SU-DHL-6 (cell line): ENCODE measurements around the gene ONECUT3.

Source experiments
- H2AFZ ChIP-seq: fragments of 200-600 bp; sonication (generic); 2 replicates; pipeline ENCODE4 v1.6.1; 2014; ENCODE audit warnings: low read depth, mild to moderate bottlenecking, moderate library complexity, mixed read lengths, antibody characterized with exemption, low read length; ENCODE audit not compliant: severe bottlenecking
- H3F3A ChIP-seq: fragments of 200-600 bp; shearing (Covaris generic); 2 replicates; pipeline ENCODE4 v1.6.0; 2016; ENCODE audit warnings: antibody characterized with exemption, mild to moderate bottlenecking; ENCODE audit not compliant: insufficient read depth
- H3K27ac ChIP-seq: fragments of 200-600 bp; sonication (generic); 2 replicates; pipeline ENCODE4 v1.5.1; 2016; ENCODE audit warnings: low read depth, mild to moderate bottlenecking, low read length, moderate library complexity, mixed read lengths
- H3K27me3 ChIP-seq: fragments of 200-600 bp; sonication (generic), shearing (Covaris generic); 2 replicates; pipeline ENCODE4 v1.6.0; 2014; ENCODE audit warnings: mild to moderate bottlenecking, low read length
- H3K36me3 ChIP-seq: fragments of 200-600 bp; sonication (generic); 2 replicates; pipeline ENCODE4 v1.6.1; 2014; ENCODE audit warnings: mild to moderate bottlenecking, low read length, mixed read lengths
- H3K4me2 ChIP-seq: fragments of 300-600, 200-600 bp; shearing (Covaris generic), sonication (generic); 2 replicates; pipeline ENCODE4 v1.6.0; 2014; ENCODE audit warnings: low read length, low read depth, mild to moderate bottlenecking; ENCODE audit not compliant: poor library complexity, severe bottlenecking
- H3K4me3 ChIP-seq: fragments of 200-600 bp; sonication (generic); 2 replicates; pipeline ENCODE4 v1.5.1; 2014; ENCODE audit warnings: antibody characterized with exemption, low read length, mild to moderate bottlenecking, mixed read lengths; ENCODE audit not compliant: insufficient read depth, poor library complexity, severe bottlenecking
- H3K79me2 ChIP-seq: fragments of 200-600 bp; sonication (generic); 2 replicates; pipeline ENCODE4 v1.6.1; 2014; ENCODE audit warnings: mild to moderate bottlenecking, low read length, moderate library complexity; ENCODE audit not compliant: insufficient read depth
- H3K9ac ChIP-seq: fragments of 200-600 bp; sonication (generic); 2 replicates; pipeline ENCODE4 v1.7.0; 2014; ENCODE audit warnings: mild to moderate bottlenecking, low read length
- H3K9me2 ChIP-seq: fragments of 200-600 bp; sonication (generic); replicated peaks from 2 replicates; pipeline ENCODE4 v1.6.1; 2014; ENCODE audit warnings: low read length; ENCODE audit not compliant: insufficient read depth
- H3K9me3 ChIP-seq: fragments of 200-600 bp; sonication (generic); 2 replicates; pipeline ENCODE4 v1.6.1; 2014; ENCODE audit warnings: low read length, mixed read lengths; ENCODE audit not compliant: insufficient read depth
- H4K20me1 ChIP-seq: fragments of 200-600 bp; sonication (generic); 2 replicates; pipeline ENCODE4 v1.6.1; 2014; ENCODE audit warnings: low read depth, mild to moderate bottlenecking, antibody characterized with exemption, low read length, moderate library complexity, mixed read lengths
- CTCF ChIP-seq: fragments of 200-600 bp; sonication (generic); IDR thresholded peaks from one replicate; pipeline ENCODE4 v1.5.1; 2017; ENCODE audit warnings: antibody characterized with exemption, mild to moderate bottlenecking, low read length, moderate library complexity; ENCODE audit not compliant: insufficient read depth, poor library complexity, severe bottlenecking
- EZH2phosphoT487 ChIP-seq: fragments of 200-600 bp; sonication (generic), shearing (Covaris generic); conservative IDR thresholded peaks from 2 replicates; pipeline ENCODE4 v1.6.1; 2018; ENCODE audit warnings: mild to moderate bottlenecking, antibody characterized with exemption, low read length, moderate library complexity, mixed read lengths

The ONECUT3 gene

GRCh38 chr19:1755467-1756171, 2.3 kb downstream of the ONECUT3 start:
- Histone ChIP-seq H3K36me3 (no peaks in the 10 kb centered on the region), H3K9me3 (no peaks in the 10 kb centered on the region), H2AFZ (no peak overlapping the region), H3K4me2 (no peak overlapping the region), H3K79me2 (no peaks in the 10 kb centered on the region), H3F3A (no peaks in the 10 kb centered on the region), H4K20me1 (no peaks in the 10 kb centered on the region), H3K9me2 (no peaks in the 10 kb centered on the region), H3K9ac (no peak overlapping the region), H3K4me3 (no peak overlapping the region), H3K27me3 (no peaks in the 10 kb centered on the region), H3K27ac (no peak overlapping the region)
- no peak for TF ChIP-seq EZH2phosphoT487
- TF ChIP-seq CTCF: no peak

DNA sequence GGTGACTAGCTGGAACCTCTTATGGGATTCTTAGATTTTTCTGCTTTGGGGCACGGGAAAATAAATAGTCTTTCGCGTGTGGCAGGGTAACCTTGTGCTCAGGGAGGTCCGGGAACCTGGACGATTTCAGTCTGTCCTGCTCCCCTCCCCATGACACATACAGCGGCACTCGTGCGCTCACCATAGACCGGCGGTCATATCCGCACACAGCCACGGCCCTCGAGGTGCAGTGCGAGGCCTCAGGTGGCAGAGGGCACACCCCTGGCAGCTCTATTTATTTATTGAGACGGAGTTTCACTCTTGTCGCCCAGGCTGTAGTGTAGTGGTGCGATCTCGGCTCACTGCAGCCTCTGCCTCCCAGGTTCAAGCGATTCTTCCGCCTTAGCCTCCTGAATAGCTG, 3.0 kb downstream of the ONECUT3 start:
- Histone ChIP-seq H3K4me2 (no peak overlapping the region), H3K9me3 (no peaks in the 10 kb centered on the region), H4K20me1 (no peaks in the 10 kb centered on the region), H3K27me3 (no peaks in the 10 kb centered on the region), H3K9ac (no peak overlapping the region), H2AFZ (no peak overlapping the region), H3K27ac (no peak overlapping the region), H3K36me3 (no peaks in the 10 kb centered on the region), H3K9me2 (no peaks in the 10 kb centered on the region), H3K4me3 (no peak overlapping the region), H3F3A (no peaks in the 10 kb centered on the region), H3K79me2 (no peaks in the 10 kb centered on the region)
- no peak for TF ChIP-seq CTCF
- TF ChIP-seq EZH2phosphoT487: no peak

GRCh38 chr19:1756705-1757465, 3.6 kb downstream of the ONECUT3 start:
- Histone ChIP-seq H3F3A (no peaks in the 10 kb centered on the region), H3K4me2 (no peak overlapping the region), H3K9ac (no peak overlapping the region), H4K20me1 (no peaks in the 10 kb centered on the region), H2AFZ (no peak overlapping the region), H3K9me2 (no peaks in the 10 kb centered on the region), H3K27me3 (no peaks in the 10 kb centered on the region), H3K27ac (no peak overlapping the region), H3K36me3 (no peaks in the 10 kb centered on the region), H3K9me3 (no peaks in the 10 kb centered on the region), H3K79me2 (no peaks in the 10 kb centered on the region), H3K4me3 (no peak overlapping the region)
- TF ChIP-seq CTCF (no peak), EZH2phosphoT487 (no peak)
